H1 (cell line): ENCODE measurements around the gene ADGRB2. TPM values are rescaled to one million over a fixed set of nuclear protein-coding genes. Genes with fewer than 3 reads are reported as not detected.
A peak's percentile ranks its signal among the peaks of the same experiment; 100 is the strongest.

Experiments used
- CTCF ChIA-PET: fragments of 300-600 bp; sonication (Branson Sonifier 250); formaldehyde crosslinking; loops from one replicate; lab custom pipeline; 2021; ENCODE audit not compliant: partially characterized antibody; lab: Charles Lee
- POLR2A ChIA-PET: fragments of 300-600 bp; sonication (Branson Sonifier 250); formaldehyde crosslinking; loops from one replicate; lab custom pipeline; 2021; ENCODE audit warnings: inconsistent platforms; ENCODE audit not compliant: partially characterized antibody; lab: Charles Lee
- DNase-seq, 2 experiments: peaks; one replicate each; pipeline versions ENCODE4 v3.0.0 to v3.0.0-alpha.2; 2010 to 2022; ENCODE audit warnings: low spot score in 2 of 2, low read depth in 1 of 2, mixed read lengths in 1 of 2
- FAIRE-seq: peaks from 2 replicates; lab custom pipeline; 2011; peaks lifted over from hg19 to GRCh38; lab: Jason Lieb, UNC
- H2AFZ ChIP-seq: 2 replicates; pipeline ENCODE4 v1.8.1; 2012; ENCODE audit warnings: low read length, inconsistent platforms
- H2AK5ac ChIP-seq: 2 replicates; pipeline ENCODE4 v1.6.1; 2013; ENCODE audit warnings: low read depth, low read length
- H2BK120ac ChIP-seq: replicated peaks from 2 replicates; pipeline ENCODE3; 2013; ENCODE audit warnings: low read depth, low read length, inconsistent platforms
- H2BK12ac ChIP-seq: 2 replicates; pipeline ENCODE4 v1.6.1; 2013; ENCODE audit warnings: low read depth, low read length
- H2BK15ac ChIP-seq: 2 replicates; pipeline ENCODE4 v1.6.1; 2013; ENCODE audit warnings: low read length
- H2BK20ac ChIP-seq: 2 replicates; pipeline ENCODE4 v1.6.1; 2013; ENCODE audit warnings: low read length
- H2BK5ac ChIP-seq: 2 replicates; pipeline ENCODE4 v1.6.1; 2013; ENCODE audit warnings: low read depth, low read length
- H3K14ac ChIP-seq: 2 replicates; pipeline ENCODE4 v1.6.1; 2013; ENCODE audit warnings: inconsistent platforms; ENCODE audit not compliant: insufficient read length
- H3K18ac ChIP-seq: 2 replicates; pipeline ENCODE4 v1.6.1; 2013; ENCODE audit warnings: low read length; ENCODE audit errors: extremely low read depth
- H3K23ac ChIP-seq: 2 replicates; pipeline ENCODE4 v1.6.1; 2013; ENCODE audit warnings: inconsistent platforms; ENCODE audit not compliant: insufficient read length
- H3K23me2 ChIP-seq: 2 replicates; pipeline ENCODE4 v1.6.1; 2013; ENCODE audit warnings: low read depth, low read length
- H3K27ac ChIP-seq: 2 replicates; pipeline ENCODE4 v1.6.1; 2011; ENCODE audit warnings: low read depth, low read length, inconsistent platforms
- H3K27me3 ChIP-seq, 4 experiments: replicated peaks in 1 of 4; 1 replicate in 1 of 4; 2 replicates in 3 of 4; pipeline versions ENCODE4 v1.6.1 to v1.8.1; 2011 to 2013; ENCODE audit warnings: low read length in 3 of 4, mild to moderate bottlenecking in 3 of 4, inconsistent platforms in 2 of 4, mixed read lengths in 2 of 4, moderate library complexity in 1 of 4; ENCODE audit not compliant: control insufficient read depth in 3 of 4, insufficient read depth in 3 of 4; ENCODE audit errors: extremely low read depth in 1 of 4
- H3K36me3 ChIP-seq, 4 experiments: 2 replicates each; pipeline versions ENCODE4 v1.6.1 to v1.8.1; 2011 to 2013; ENCODE audit warnings: mild to moderate bottlenecking in 4 of 4, low read length in 3 of 4, moderate library complexity in 2 of 4, control low read depth in 1 of 4, inconsistent platforms in 1 of 4; ENCODE audit not compliant: insufficient read depth in 4 of 4, control insufficient read depth in 2 of 4
- H3K4ac ChIP-seq: replicated peaks from 2 replicates; pipeline ENCODE3; 2013; ENCODE audit warnings: low read length, low read depth, mixed read lengths, inconsistent platforms; ENCODE audit not compliant: insufficient read length
- H3K4me1 ChIP-seq, 4 experiments: replicated peaks in 1 of 4; 1 replicate in 1 of 4; 2 replicates in 3 of 4; pipeline versions ENCODE4 v1.6.1 to v1.8.1; 2011 to 2013; ENCODE audit warnings: low read length in 3 of 4, inconsistent platforms in 2 of 4, mixed read lengths in 1 of 4; ENCODE audit not compliant: insufficient read depth in 4 of 4, control insufficient read depth in 3 of 4
- H3K4me2 ChIP-seq, 2 experiments: 2 replicates each; pipeline versions ENCODE4 v1.6.1 to v1.8.1; 2011 to 2013; ENCODE audit warnings: low read depth in 2 of 2, low read length in 2 of 2, control low read depth in 1 of 2, inconsistent platforms in 1 of 2, mild to moderate bottlenecking in 1 of 2; ENCODE audit not compliant: insufficient read depth in 1 of 2
- H3K4me3 ChIP-seq, 4 experiments: fragments of 200-600, 300-600 bp in 1 of 4; sonication (generic), shearing (Covaris generic), sonication (Bioruptor Twin) in 1 of 4; 2 replicates each; pipeline versions ENCODE4 v1.5.1 to v1.8.1; 2011 to 2016; ENCODE audit warnings: low read length in 4 of 4, low read depth in 3 of 4, control low read depth in 2 of 4, inconsistent platforms in 2 of 4, mild to moderate bottlenecking in 2 of 4, mixed read lengths in 1 of 4, moderate library complexity in 1 of 4; ENCODE audit not compliant: insufficient read depth in 2 of 4; ENCODE audit errors: extremely low read depth in 1 of 4
- H3K56ac ChIP-seq: replicated peaks from 2 replicates; pipeline ENCODE3; 2013; ENCODE audit warnings: low read depth, mild to moderate bottlenecking, mixed read lengths, low read length, inconsistent platforms; ENCODE audit not compliant: insufficient read length
- H3K79me1 ChIP-seq: 2 replicates; pipeline ENCODE4 v1.6.1; 2013; ENCODE audit warnings: low read depth, low read length, control low read depth
- H3K79me2 ChIP-seq, 2 experiments: 2 replicates each; pipeline versions ENCODE4 v1.6.1 to v1.8.1; 2012 to 2013; ENCODE audit warnings: low read length in 2 of 2, mild to moderate bottlenecking in 2 of 2, inconsistent platforms in 1 of 2; ENCODE audit not compliant: insufficient read depth in 2 of 2, control insufficient read depth in 1 of 2
- H3K9ac ChIP-seq, 4 experiments: replicated peaks in 1 of 4; 1 replicate in 1 of 4; 2 replicates in 3 of 4; pipeline versions ENCODE4 v1.6.1 to v1.8.1; 2011 to 2013; ENCODE audit warnings: low read depth in 3 of 4, low read length in 3 of 4, control low read depth in 2 of 4, mild to moderate bottlenecking in 2 of 4, moderate library complexity in 2 of 4, inconsistent platforms in 1 of 4; ENCODE audit errors: extremely low read depth in 1 of 4
- H3K9me3 ChIP-seq, 2 experiments: 2 replicates each; pipeline versions ENCODE4 v1.6.1 to v1.8.1; 2012 to 2013; ENCODE audit warnings: mild to moderate bottlenecking in 2 of 2, moderate library complexity in 2 of 2, control low read depth in 1 of 2, inconsistent platforms in 1 of 2, low read depth in 1 of 2, low read length in 1 of 2, mixed read lengths in 1 of 2; ENCODE audit not compliant: insufficient read depth in 2 of 2
- H4K20me1 ChIP-seq, 2 experiments: replicated peaks in 1 of 2; 2 replicates each; pipeline versions ENCODE3 to v1.8.1; 2011 to 2013; ENCODE audit warnings: inconsistent platforms in 2 of 2, low read length in 2 of 2, mild to moderate bottlenecking in 1 of 2; ENCODE audit not compliant: insufficient read depth in 2 of 2, control insufficient read depth in 1 of 2
- H4K5ac ChIP-seq: 2 replicates; pipeline ENCODE4 v1.6.1; 2013; ENCODE audit warnings: low read length, low read depth, mixed read lengths, inconsistent platforms; ENCODE audit not compliant: insufficient read length
- H4K8ac ChIP-seq: 2 replicates; pipeline ENCODE4 v1.8.0; 2013; ENCODE audit warnings: mild to moderate bottlenecking, moderate library complexity, low read length, inconsistent platforms; ENCODE audit not compliant: insufficient read depth; ENCODE audit errors: extremely low read depth
- H4K91ac ChIP-seq: replicated peaks from 2 replicates; pipeline ENCODE3; 2013; ENCODE audit warnings: low read length, mixed read lengths, inconsistent platforms; ENCODE audit not compliant: insufficient read length
- CBX5 ChIP-seq: fragments of 300-800, 300-1000 bp; sonication (generic); IDR thresholded peaks from 2 replicates; pipeline ENCODE4 v1.7.1; 2016; ENCODE audit warnings: antibody characterized with exemption, low read length, low read depth
- CEBPB ChIP-seq: IDR thresholded peaks from 2 replicates; pipeline ENCODE4 v1.6.1; 2012; ENCODE audit warnings: low read depth, low read length
- CHD2 ChIP-seq: IDR thresholded peaks from 2 replicates; pipeline ENCODE4 v1.6.1; 2012; ENCODE audit warnings: low read length, improper control_type of control experiment
- E2F6 ChIP-seq: IDR thresholded peaks from 2 replicates; pipeline ENCODE4 v1.6.1; 2012; ENCODE audit warnings: inconsistent platforms
- EP300 ChIP-seq, 2 experiments: IDR thresholded peaks; 1 replicate in 1 of 2; 2 replicates in 1 of 2; pipeline ENCODE4 v1.6.1; 2011 to 2012; ENCODE audit warnings: low read depth in 2 of 2, low read length in 2 of 2, mild to moderate bottlenecking in 2 of 2, borderline replicate concordance in 1 of 2, inconsistent platforms in 1 of 2, moderate library complexity in 1 of 2
- MAX ChIP-seq: IDR thresholded peaks from 2 replicates; pipeline ENCODE4 v1.6.1; 2012; ENCODE audit warnings: inconsistent platforms
- POLR2A ChIP-seq, 2 experiments: IDR thresholded peaks; 1 replicate in 1 of 2; 2 replicates in 1 of 2; pipeline ENCODE4 v1.6.1; 2011; ENCODE audit warnings: low read depth in 2 of 2, low read length in 2 of 2, mild to moderate bottlenecking in 2 of 2; ENCODE audit errors: control extremely low read depth in 1 of 2
- SAP30 ChIP-seq: fragments of 300-600 bp; sonication (generic); IDR thresholded peaks from 2 replicates; pipeline ENCODE4 v1.7.1; 2012; ENCODE audit warnings: low read length, moderate library complexity, mild to moderate bottlenecking, inconsistent platforms; ENCODE audit not compliant: insufficient read depth, insufficient replicate concordance
- SP1 ChIP-seq: IDR thresholded peaks from 2 replicates; pipeline ENCODE4 v1.6.1; 2011; ENCODE audit warnings: low read depth, low read length
- TAF1 ChIP-seq: IDR thresholded peaks from 2 replicates; pipeline ENCODE4 v1.6.1; 2011; ENCODE audit warnings: mild to moderate bottlenecking, low read depth, low read length
- WGBS, 2 experiments: shearing (Covaris generic) in 1 of 2; methylation state at CpG; one replicate each; pipeline versions ENCODE4 v1.1.6 to v1.1.7; 2013 to 2015; ENCODE audit warnings: low lambda C conversion rate in 2 of 2, mixed read lengths in 2 of 2, inconsistent platforms in 1 of 2, low coverage in 1 of 2, missing lambda C conversion rate in 1 of 2; ENCODE audit not compliant: insufficient replicate concordance in 2 of 2, insufficient coverage in 1 of 2, insufficient read length in 1 of 2; ENCODE audit errors: extremely low coverage in 1 of 2, missing lambda C conversion rate in 1 of 2; 5-methylcytosine and 5-hydroxymethylcytosine counted together
- polyA plus RNA-seq, 7 experiments: library from polyadenylated mRNA; depleted of rRNA in 3 of 7; stranded (reverse) in 5 of 7; unstranded in 2 of 7; fragments of >200 nt in 5 of 7; fragments of 200-250 nt in 2 of 7; gene quantifications; 1 replicate in 5 of 7; 2 replicates in 1 of 7; 4 replicates in 1 of 7; pipeline versions ENCODE4 v1.2.1 to v1.2.3, GENCODE V29; 2011 to 2013; ENCODE audit warnings: missing spikeins in 2 of 7, mixed read lengths in 2 of 7
- total RNA-seq: library from RNA; stranded (reverse); fragmentation: NEBNext Ultra II Directional; extraction: Animal tissue kit (Norgen Biotek cat#: 25700); gene quantifications from 2 replicates; pipeline ENCODE4 v1.2.1, GENCODE V29; 2021

ADGRB2 gene
- total and polyA plus RNA-seq, 2 of the 8 experiments (the other 6 are each of a cell fraction or from before 2014, with no cell fraction given) = 15.6 to 26.2 TPM

GRCh38 chr1:31788138-31788824, 24.1 kb upstream of the ADGRB2 start:
- no peak overlapping the region for H3K23ac ChIP-seq
- H3K9ac ChIP-seq = peak overlapping the region in 3 of 4 experiments; percentile 35 to 79 (median 75); a peak in 5 of 7 replicates
- H3K23me2 ChIP-seq = peaks cover 10% of the 10 kb centered on the region
- peak overlapping the region; percentile 90 to 94 for H3K4me2 ChIP-seq
- peak overlapping the region; percentile 73; the same call in 1 of the 2 replicates for H2BK20ac ChIP-seq
- peak overlapping the region; percentile 75; the same call in 1 of the 2 replicates for H2BK12ac ChIP-seq
- peak overlapping the region; percentile 91; the same call in 1 of the 2 replicates for H4K8ac ChIP-seq
- no peaks in the 10 kb centered on the region for H3K36me3 ChIP-seq
- H3K18ac ChIP-seq = peak overlapping the region; percentile 82
- FAIRE-seq = peak; percentile 74
- no peak overlapping the region for H3K14ac ChIP-seq
- H2BK5ac ChIP-seq = peak overlapping the region; percentile 85
- H3K79me1 ChIP-seq = no peaks in the 10 kb centered on the region
- no peaks in the 10 kb centered on the region for H3K9me3 ChIP-seq
- peak overlapping the region; percentile 88 for H3K27ac ChIP-seq
- CTCF ChIA-PET = interaction anchor here (0.7 to 8.3 kb wide), 47 partner anchors 12 to 278 kb away, joined by 3 to 206 read pairs (median 6); partner anchors contain the start of genes ADGRB2, COL16A1 and PEF1
- H3K4ac ChIP-seq = peak overlapping the region; percentile 61
- no peaks in the 10 kb centered on the region for H3K27me3 ChIP-seq
- peak overlapping the region; percentile 34 for H3K56ac ChIP-seq
- WGBS, 2 experiments = 6% methylated on average over 32 of the region's 39 CpGs; no CpG with 5 or more reads in 1 of the 2 experiments
- peaks cover 3 to 11% (median 5%) of the 10 kb centered on the region in 4 experiments; a peak in 6 of 7 replicates for H3K4me1 ChIP-seq
- POLR2A ChIA-PET = interaction anchor here (0.9 to 2.8 kb wide), 13 partner anchors 9 to 143 kb away, joined by 3 to 13 read pairs (median 6); partner anchors contain the start of gene PEF1
- H4K5ac ChIP-seq = peak overlapping the region; percentile 91
- H2BK120ac ChIP-seq = no peak overlapping the region
- H4K20me1 ChIP-seq = no peaks in the 10 kb centered on the region
- peak overlapping the region; percentile 74; the same call in 1 of the 2 replicates for H2AFZ ChIP-seq
- peak overlapping the region; percentile 96 for H4K91ac ChIP-seq
- peak overlapping the region; percentile 76 for H2AK5ac ChIP-seq
- H2BK15ac ChIP-seq = peak overlapping the region; percentile 74
- peak overlapping the region; percentile 79 to 89 (median 88) for H3K4me3 ChIP-seq
- DNase-seq = peak; percentile 77 to 99
- no peaks in the 10 kb centered on the region for H3K79me2 ChIP-seq
- TF ChIP-seq CBX5 (no peak), POLR2A (IDR thresholded peaks at IDR 0.05; ENCODE audit: control extremely low read depth in 1 of 2, low read depth in 2 of 2, low read length in 2 of 2) (peak in 1 of 2 experiments; percentile 66; a peak in 2 of 3 replicates), MAX (peak; percentile 82), CEBPB (0 out of 2 replicates have a peak, but pooled peaks have one; percentile 13), SP1 (0 out of 2 replicates have a peak, but pooled peaks have one; percentile 57), E2F6 (peak; percentile 39; the same call in 1 of the 2 replicates), EP300 (IDR thresholded peaks at IDR 0.05; ENCODE audit: borderline replicate concordance in 1 of 2, low read depth in 2 of 2, low read length in 2 of 2) (peak in 1 of 2 experiments; percentile 54; a peak in 1 of 3 replicates), TAF1 (peak; percentile 37; the same call in 1 of the 2 replicates), SAP30 (peak; percentile 95), CHD2 (no peak; the same call in 1 of the 2 replicates)
